H1 (cell line): ENCODE data around the gene DEDD. TPM values are rescaled to one million over a fixed set of nuclear protein-coding genes. Genes with fewer than 3 reads are reported as not detected.

Source experiments
- ASH2L ChIP-seq: fragments of 200-600, 300-600 bp; sonication (generic); IDR thresholded peaks from one replicate; pipeline ENCODE4 v1.7.1; 2017; ENCODE audit warnings: low read length
- CBX5 ChIP-seq: fragments of 300-800, 300-1000 bp; sonication (generic); IDR thresholded peaks from 2 replicates; pipeline ENCODE4 v1.7.1; 2016; ENCODE audit warnings: antibody characterized with exemption, low read length, low read depth
- CHD7 ChIP-seq: fragments of 300-600 bp; sonication (generic); IDR thresholded peaks from 2 replicates; pipeline ENCODE4 v1.7.1; 2012; ENCODE audit warnings: low read length, moderate library complexity, mild to moderate bottlenecking, inconsistent platforms; ENCODE audit not compliant: insufficient replicate concordance
- JUN ChIP-seq: IDR thresholded peaks from 2 replicates; pipeline ENCODE4 v1.6.1; 2011; ENCODE audit warnings: low read depth, mild to moderate bottlenecking, improper control_type of control experiment, low read length
- JUND ChIP-seq: IDR thresholded peaks from 2 replicates; pipeline ENCODE4 v1.6.1; 2011; ENCODE audit warnings: mild to moderate bottlenecking, improper control_type of control experiment, low read length
- KDM4A ChIP-seq: IDR thresholded peaks from one replicate; pipeline ENCODE4 v1.7.1; 2012; ENCODE audit warnings: low read depth, mild to moderate bottlenecking, moderate library complexity, low read length, inconsistent platforms; ENCODE audit not compliant: severe bottlenecking
- NRF1 ChIP-seq: IDR thresholded peaks from 2 replicates; pipeline ENCODE4 v1.6.1; 2011; ENCODE audit warnings: mild to moderate bottlenecking, low read depth, low read length, improper control_type of control experiment
- SIRT6 ChIP-seq: IDR thresholded peaks from one replicate; pipeline ENCODE4 v1.7.1; 2012; ENCODE audit warnings: low read length, inconsistent platforms
- SIX5 ChIP-seq: IDR thresholded peaks from 2 replicates; pipeline ENCODE4 v1.6.1; 2011; ENCODE audit warnings: mild to moderate bottlenecking, low read depth, low read length
- SP4 ChIP-seq: IDR thresholded peaks from 2 replicates; pipeline ENCODE4 v1.6.1; 2012; ENCODE audit warnings: low read length, inconsistent platforms
- SRF ChIP-seq: IDR thresholded peaks from 2 replicates; pipeline ENCODE4 v1.6.1; 2011; ENCODE audit warnings: mild to moderate bottlenecking, low read depth, low read length, moderate library complexity
- YY1 ChIP-seq: IDR thresholded peaks from 2 replicates; pipeline ENCODE4 v1.6.1; 2011; ENCODE audit warnings: low read depth, mild to moderate bottlenecking, low read length
- ZNF274 ChIP-seq: IDR thresholded peaks from 2 replicates; pipeline ENCODE4 v1.7.0; 2012; ENCODE audit warnings: low read length, borderline replicate concordance; ENCODE audit errors: extremely low read depth
- polyA plus RNA-seq, 7 experiments: library from polyadenylated mRNA; depleted of rRNA in 3 of 7; stranded (reverse) in 5 of 7; unstranded in 2 of 7; fragments of >200 nt in 5 of 7; fragments of 200-250 nt in 2 of 7; gene quantifications; 1 replicate in 5 of 7; 2 replicates in 1 of 7; 4 replicates in 1 of 7; pipeline versions ENCODE4 v1.2.1 to v1.2.3, GENCODE V29; 2011 to 2013; ENCODE audit warnings: missing spikeins in 2 of 7, mixed read lengths in 2 of 7
- total RNA-seq: library from RNA; stranded (reverse); fragmentation: NEBNext Ultra II Directional; extraction: Animal tissue kit (Norgen Biotek cat#: 25700); gene quantifications from 2 replicates; pipeline ENCODE4 v1.2.1, GENCODE V29; 2021

DEDD gene
- total and polyA plus RNA-seq, 2 of the 8 experiments (the other 6 are each of a cell fraction or from before 2014, with no cell fraction given) = 42.6 to 55.9 TPM

DNA sequence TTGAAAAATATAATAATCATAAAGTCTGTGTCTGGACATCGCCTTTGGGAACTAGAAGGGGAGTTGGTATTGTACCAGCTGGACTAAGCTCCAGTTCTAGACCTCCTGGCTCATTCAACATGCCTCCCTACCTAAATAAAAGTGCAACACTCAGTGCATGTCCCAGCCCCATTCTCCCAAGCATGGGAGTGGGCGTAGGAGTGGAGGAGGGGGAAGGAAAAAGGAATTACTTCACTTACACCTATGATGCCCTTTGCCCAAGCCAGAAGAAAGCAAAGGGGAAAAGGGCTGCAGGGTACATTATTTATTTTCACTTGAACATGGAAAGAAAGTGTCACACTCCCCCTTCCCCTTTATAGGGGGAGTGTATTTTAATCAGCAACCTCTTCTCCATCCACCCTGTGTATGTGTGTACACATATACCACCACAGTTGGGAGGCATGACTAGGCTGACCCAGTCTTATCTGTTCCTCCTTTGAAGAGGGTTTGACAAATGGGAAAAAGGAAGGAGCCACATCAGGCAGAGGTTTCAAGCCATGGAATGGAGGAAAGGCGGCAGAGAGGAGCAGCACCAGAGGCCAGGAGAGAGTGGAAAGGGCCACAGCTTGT, 11.3 kb downstream of the DEDD start (continued):
- no peak for TF ChIP-seq CHD7
- no peak for TF ChIP-seq SIRT6
- TF ChIP-seq CBX5 = no peak
- TF ChIP-seq KDM4A = no peak
- TF ChIP-seq YY1 = no peak
- no peak for TF ChIP-seq SRF
- TF ChIP-seq JUN = no peak
- no peak for TF ChIP-seq ZNF274
- no peak for TF ChIP-seq NRF1
- TF ChIP-seq ASH2L = no peak
- TF ChIP-seq SIX5 = no peak
- TF ChIP-seq JUND = no peak
- TF ChIP-seq SP4 = no peak
